Activated T-helper 17 cell treated with anti-CD3 and anti-CD28 coated beads, Interleukin-2, amount 50 U/mL, for 72 hours (primary cell): ENCODE data around the gene ZNF273. TPM values are rescaled to one million over a fixed set of nuclear protein-coding genes. Genes with fewer than 3 reads are reported as not detected.
"Not testable (repeated sequence)": the region's sequence is repeated elsewhere in the genome, so short reads cannot be mapped to it uniquely, and the experiment has no call there.

Experiments used
- ATAC-seq: fragments of 150-1000 bp; cut with Tn5 transposase; replicated peaks from 2 replicates; pipeline ENCODE4 v1.10.0; 2021; ENCODE audit warnings: mild to moderate bottlenecking, moderate library complexity
- H3K27ac Mint-ChIP-seq: one replicate; pipeline ENCODE4 v1.8.0; 2022; ENCODE audit warnings: mixed read lengths
- H3K27me3 Mint-ChIP-seq: one replicate; pipeline ENCODE4 v1.8.0; 2022; ENCODE audit warnings: mixed read lengths
- H3K36me3 Mint-ChIP-seq: one replicate; pipeline ENCODE4 v1.8.0; 2022; ENCODE audit warnings: low read depth, mild to moderate bottlenecking, mixed read lengths
- H3K4me1 Mint-ChIP-seq: one replicate; pipeline ENCODE4 v1.8.0; 2022; ENCODE audit warnings: mixed read lengths
- H3K4me3 Mint-ChIP-seq: one replicate; pipeline ENCODE4 v1.8.0; 2022; ENCODE audit warnings: mild to moderate bottlenecking, mixed read lengths
- H3K9me3 Mint-ChIP-seq: one replicate; pipeline ENCODE4 v1.8.0; 2022; ENCODE audit warnings: mixed read lengths
- total RNA-seq, 2 donors: library from RNA; stranded (reverse); gene quantifications; one replicate each; pipeline ENCODE4 v1.2.3, GENCODE V29; 2022

The ZNF273 gene
- total RNA-seq, 2 donors from 2014 or later = 9.1 to 13.6 TPM

DNA sequence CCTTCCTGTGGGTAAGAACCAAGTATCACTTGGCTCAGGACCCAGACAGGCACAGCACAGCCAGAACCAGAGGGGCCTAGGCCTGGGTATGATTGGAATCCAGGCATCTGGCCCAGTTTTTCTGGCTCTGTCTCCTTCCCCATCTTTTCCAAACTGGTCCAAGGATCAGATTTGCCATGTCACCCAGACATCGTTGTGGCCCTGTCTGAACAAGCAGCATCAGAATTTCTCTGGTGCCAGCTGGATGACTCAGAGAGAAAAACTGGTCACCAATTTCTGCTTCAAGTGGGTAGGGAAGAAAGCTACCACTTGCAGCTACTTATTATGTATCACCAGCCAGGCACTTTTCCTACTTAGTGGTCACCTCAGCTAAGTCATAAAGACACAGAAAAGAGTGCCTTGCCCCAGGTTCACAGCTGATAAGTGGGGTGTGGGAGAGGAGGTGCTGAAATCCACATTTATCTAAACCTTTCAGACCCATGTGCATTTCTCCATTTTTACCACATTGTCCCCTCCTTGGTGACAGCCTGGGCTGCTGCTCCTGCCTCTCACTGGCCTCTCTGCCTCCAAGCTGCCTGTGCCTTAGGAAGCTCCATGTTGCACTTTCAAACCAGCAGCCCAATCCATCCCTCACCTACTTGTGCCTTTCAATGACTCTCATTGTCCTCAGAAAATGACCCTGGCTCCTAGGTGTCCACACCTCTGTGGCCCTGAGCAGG, 11.6 kb upstream of the ZNF273 start:
- H3K27me3 Mint-ChIP-seq, H3K36me3 Mint-ChIP-seq, H3K4me3 Mint-ChIP-seq, H3K27ac Mint-ChIP-seq, H3K4me1 Mint-ChIP-seq, H3K9me3 Mint-ChIP-seq: not testable (repeated sequence)
- ATAC-seq = peak; percentile 42

DNA sequence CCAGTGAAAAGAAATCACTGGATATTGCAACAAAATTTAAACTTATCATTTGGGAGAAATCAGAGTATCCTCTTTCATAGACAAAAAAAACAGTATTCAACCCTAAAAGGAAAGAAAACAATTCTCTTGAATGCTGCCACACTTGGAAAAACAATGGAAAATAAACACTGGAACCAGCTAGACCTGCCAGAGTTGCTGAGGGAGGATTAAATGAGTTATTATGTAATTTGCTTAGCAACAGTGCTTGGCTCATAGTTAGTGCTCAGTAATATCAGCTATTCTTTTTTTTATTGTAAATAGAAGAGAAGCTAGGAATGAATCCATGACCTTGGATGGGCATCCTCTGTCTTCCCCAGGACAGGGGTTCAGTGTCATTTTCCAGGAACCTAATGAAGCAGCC, 11.0 kb upstream of the ZNF273 start:
- H3K4me1 Mint-ChIP-seq = peaks cover 3% of the 10 kb centered on the region
- no peaks in the 10 kb centered on the region for H3K9me3 Mint-ChIP-seq
- H3K36me3 Mint-ChIP-seq = no peaks in the 10 kb centered on the region
- peaks cover 3% of the 10 kb centered on the region for H3K27me3 Mint-ChIP-seq
- no peak overlapping the region for H3K4me3 Mint-ChIP-seq
- H3K27ac Mint-ChIP-seq = no peak overlapping the region
- ATAC-seq = no peak

DNA sequence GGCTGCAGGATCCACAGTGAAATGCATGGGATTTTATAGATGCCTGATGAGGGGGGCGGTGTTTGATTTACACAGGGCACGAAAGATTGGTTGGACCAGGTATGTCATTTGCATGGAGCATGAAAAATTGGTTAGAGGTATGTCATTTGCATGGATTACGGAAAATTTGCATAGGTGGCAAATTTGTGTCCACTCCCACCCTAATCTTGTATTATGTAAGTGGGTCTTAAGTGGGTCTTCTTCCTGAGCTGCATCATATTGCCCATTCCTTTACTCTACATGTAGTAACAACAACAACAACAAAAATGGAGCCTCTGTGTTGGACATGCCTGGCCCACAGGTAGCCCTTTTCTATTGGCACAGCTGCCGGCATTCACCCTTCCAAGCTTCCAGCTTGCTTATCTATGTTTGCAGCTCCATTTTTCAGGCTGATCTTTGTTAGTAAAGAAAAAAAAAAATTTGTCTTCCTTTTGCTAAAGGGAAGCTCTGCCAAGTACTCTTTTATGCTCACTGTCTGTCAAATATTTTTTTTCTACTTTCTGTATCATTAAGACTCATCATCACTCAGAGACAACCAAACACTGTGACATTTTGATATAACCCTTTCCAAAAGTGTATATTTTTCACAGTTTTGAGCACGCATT, 10.3 kb upstream of the ZNF273 start:
- no peak overlapping the region for H3K27ac Mint-ChIP-seq
- no peak overlapping the region for H3K4me3 Mint-ChIP-seq
- H3K4me1 Mint-ChIP-seq = peaks cover 3% of the 10 kb centered on the region
- H3K27me3 Mint-ChIP-seq = peaks cover 3% of the 10 kb centered on the region
- no peak for ATAC-seq
- H3K9me3 Mint-ChIP-seq = no peaks in the 10 kb centered on the region
- H3K36me3 Mint-ChIP-seq = no peaks in the 10 kb centered on the region

DNA sequence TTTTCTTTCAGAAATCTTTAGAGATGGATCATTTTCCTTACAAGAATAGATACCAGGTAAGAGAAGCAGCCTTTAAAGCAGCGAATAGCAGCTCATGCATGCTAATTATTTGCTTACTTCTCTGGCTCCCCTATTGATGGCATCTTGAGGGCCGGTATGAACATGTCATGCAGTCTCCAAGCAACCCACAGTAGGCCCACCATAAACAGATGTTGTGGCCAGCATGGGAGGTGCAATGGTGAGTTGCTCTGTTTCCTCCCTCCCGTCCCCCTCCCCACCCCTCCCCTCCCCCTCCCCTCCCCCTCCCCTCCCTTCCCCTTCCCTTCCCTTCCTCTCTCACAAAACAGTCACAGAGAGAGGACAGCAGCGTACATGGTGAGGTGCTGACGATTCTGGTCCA, 9.7 kb upstream of the ZNF273 start:
- Mint-ChIP-seq H3K36me3 (no peaks in the 10 kb centered on the region), H3K27ac (no peak overlapping the region), H3K27me3 (no peaks in the 10 kb centered on the region), H3K4me1 (no peaks in the 10 kb centered on the region), H3K4me3 (no peak overlapping the region), H3K9me3 (no peaks in the 10 kb centered on the region)
- ATAC-seq = no peak

DNA sequence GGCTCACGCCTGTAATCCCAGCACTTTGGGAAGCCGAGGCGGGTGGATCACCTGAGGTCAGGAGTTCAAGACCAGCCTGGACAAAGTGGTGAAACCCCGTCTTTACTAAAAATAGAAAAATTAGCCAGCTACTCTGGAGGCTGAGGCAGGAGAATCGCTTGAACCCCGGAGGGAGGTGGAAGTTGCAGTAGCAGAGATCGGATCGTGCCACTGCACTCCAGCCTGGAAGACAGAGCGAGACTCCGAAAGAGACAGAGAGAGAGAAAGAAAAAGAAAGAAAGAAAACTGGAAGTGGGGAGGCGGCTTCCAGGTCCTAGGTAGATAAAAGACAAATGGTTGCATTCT, 640 bp upstream of the ZNF273 start:
- Mint-ChIP-seq H3K4me3 (peak overlapping the region; percentile 90), H3K27ac (peak overlapping the region; percentile 89)
- not testable (repeated sequence) for ATAC-seq, H3K36me3 Mint-ChIP-seq, H3K9me3 Mint-ChIP-seq, H3K27me3 Mint-ChIP-seq, H3K4me1 Mint-ChIP-seq

GRCh38 chr7:64904008-64904407, 935 bp downstream of the ZNF273 start:
- H3K27ac Mint-ChIP-seq = peak overlapping the region; percentile 89
- H3K9me3 Mint-ChIP-seq = no peaks in the 10 kb centered on the region
- H3K27me3 Mint-ChIP-seq = no peaks in the 10 kb centered on the region
- peaks cover 14% of the 10 kb centered on the region for H3K4me1 Mint-ChIP-seq
- ATAC-seq = no peak
- peaks cover 9% of the 10 kb centered on the region for H3K36me3 Mint-ChIP-seq
- peak overlapping the region; percentile 90 for H3K4me3 Mint-ChIP-seq

GRCh38 chr7:64905133-64905532, 2.1 kb downstream of the ZNF273 start:
- no peak for ATAC-seq

GRCh38 chr7:64905547-64905946, 2.5 kb downstream of the ZNF273 start:
- ATAC-seq = no peak
- Mint-ChIP-seq H3K4me1 (peaks cover 18% of the 10 kb centered on the region), H3K27ac (no peak overlapping the region), H3K4me3 (no peak overlapping the region), H3K36me3 (peaks cover 9% of the 10 kb centered on the region), H3K9me3 (no peaks in the 10 kb centered on the region), H3K27me3 (no peaks in the 10 kb centered on the region)

More at GRCh38 chr7:64905133-64905532, 2.1 kb downstream of the ZNF273 start:
- Mint-ChIP-seq H3K36me3 (peaks cover 9% of the 10 kb centered on the region), H3K27ac (no peak overlapping the region), H3K4me1 (peaks cover 16% of the 10 kb centered on the region), H3K9me3 (no peaks in the 10 kb centered on the region), H3K27me3 (no peaks in the 10 kb centered on the region), H3K4me3 (no peak overlapping the region)

DNA sequence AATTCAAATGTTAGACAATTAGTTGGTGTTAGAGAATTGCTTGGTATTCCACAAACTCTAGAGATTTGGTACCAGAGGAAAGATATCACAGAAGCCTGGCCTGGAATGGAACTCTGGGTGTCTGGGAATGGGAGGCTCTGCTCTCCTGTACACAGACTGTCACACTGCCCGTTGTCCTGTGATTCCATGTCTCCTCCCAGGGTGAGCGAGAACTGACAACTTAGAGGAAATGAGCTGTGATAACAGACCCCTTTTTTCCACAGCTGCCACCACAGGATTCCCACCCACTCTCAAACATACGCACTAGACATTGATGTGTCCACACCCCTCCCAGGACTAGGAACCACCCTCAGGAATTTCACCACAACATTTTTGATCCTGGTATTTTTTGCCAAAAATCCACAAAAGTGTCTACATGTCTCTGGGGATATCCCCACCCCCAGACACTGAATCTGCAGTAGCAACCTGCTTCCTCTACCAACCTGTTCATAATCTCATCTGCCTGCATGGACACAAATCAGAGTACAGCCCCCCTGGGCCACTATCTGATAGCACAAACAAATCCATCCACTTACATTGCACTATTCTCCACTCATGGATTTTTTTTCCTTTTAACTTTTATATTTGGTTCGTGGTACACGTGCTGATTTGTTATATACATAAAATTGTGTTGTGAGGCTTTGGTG, 4.7 kb downstream of the ZNF273 start:
- H3K4me1 Mint-ChIP-seq = peaks cover 18% of the 10 kb centered on the region
- H3K27ac Mint-ChIP-seq = peak overlapping the region; percentile 58
- H3K36me3 Mint-ChIP-seq = peaks cover 9% of the 10 kb centered on the region

GRCh38 chr7:64908358-64908757, 5.3 kb downstream of the ZNF273 start:
- Mint-ChIP-seq H3K36me3 (peaks cover 13% of the 10 kb centered on the region), H3K4me1 (peaks cover 18% of the 10 kb centered on the region), H3K9me3 (no peaks in the 10 kb centered on the region), H3K27me3 (no peaks in the 10 kb centered on the region), H3K4me3 (no peak overlapping the region), H3K27ac (no peak overlapping the region)
- ATAC-seq = no peak

More for the DNA sequence above, 4.7 kb downstream of the ZNF273 start:
- Mint-ChIP-seq H3K4me3 (no peak overlapping the region), H3K9me3 (no peaks in the 10 kb centered on the region), H3K27me3 (no peaks in the 10 kb centered on the region)
- ATAC-seq = no peak

- Mint-ChIP-seq H3K27me3 (no peaks in the 10 kb centered on the region), H3K4me1 (peaks cover 4% of the 10 kb centered on the region), H3K36me3 (peaks cover 46% of the 10 kb centered on the region), H3K9me3 (no peaks in the 10 kb centered on the region), H3K4me3 (no peak overlapping the region), H3K27ac (no peak overlapping the region)
- ATAC-seq = no peak
Measured at GRCh38 chr7:64914557-64914956, 11.5 kb downstream of the ZNF273 start.

DNA sequence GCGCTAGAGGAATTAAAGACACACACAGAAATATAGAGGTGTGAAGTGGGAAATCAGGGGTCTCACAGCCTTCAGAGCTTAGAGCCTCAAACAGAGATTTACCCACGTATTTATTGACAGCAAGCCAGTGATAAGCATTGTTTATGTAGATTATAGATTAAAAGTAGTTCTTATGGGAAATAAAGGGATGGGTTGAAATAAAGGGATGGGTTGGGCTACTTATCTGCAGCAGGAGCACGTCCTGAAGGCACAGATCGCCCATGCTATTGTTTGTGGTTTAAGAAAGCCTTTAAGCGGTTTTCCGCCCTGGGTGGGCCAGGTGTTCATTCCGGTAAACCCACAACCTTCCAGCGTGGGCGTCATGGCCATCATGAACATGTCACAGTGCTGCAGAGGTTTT, 12.2 kb downstream of the ZNF273 start:
- H3K27ac Mint-ChIP-seq, H3K9me3 Mint-ChIP-seq, H3K4me1 Mint-ChIP-seq, ATAC-seq, H3K27me3 Mint-ChIP-seq, H3K4me3 Mint-ChIP-seq: not testable (repeated sequence)
- H3K36me3 Mint-ChIP-seq = peaks cover 54% of the 10 kb centered on the region

DNA sequence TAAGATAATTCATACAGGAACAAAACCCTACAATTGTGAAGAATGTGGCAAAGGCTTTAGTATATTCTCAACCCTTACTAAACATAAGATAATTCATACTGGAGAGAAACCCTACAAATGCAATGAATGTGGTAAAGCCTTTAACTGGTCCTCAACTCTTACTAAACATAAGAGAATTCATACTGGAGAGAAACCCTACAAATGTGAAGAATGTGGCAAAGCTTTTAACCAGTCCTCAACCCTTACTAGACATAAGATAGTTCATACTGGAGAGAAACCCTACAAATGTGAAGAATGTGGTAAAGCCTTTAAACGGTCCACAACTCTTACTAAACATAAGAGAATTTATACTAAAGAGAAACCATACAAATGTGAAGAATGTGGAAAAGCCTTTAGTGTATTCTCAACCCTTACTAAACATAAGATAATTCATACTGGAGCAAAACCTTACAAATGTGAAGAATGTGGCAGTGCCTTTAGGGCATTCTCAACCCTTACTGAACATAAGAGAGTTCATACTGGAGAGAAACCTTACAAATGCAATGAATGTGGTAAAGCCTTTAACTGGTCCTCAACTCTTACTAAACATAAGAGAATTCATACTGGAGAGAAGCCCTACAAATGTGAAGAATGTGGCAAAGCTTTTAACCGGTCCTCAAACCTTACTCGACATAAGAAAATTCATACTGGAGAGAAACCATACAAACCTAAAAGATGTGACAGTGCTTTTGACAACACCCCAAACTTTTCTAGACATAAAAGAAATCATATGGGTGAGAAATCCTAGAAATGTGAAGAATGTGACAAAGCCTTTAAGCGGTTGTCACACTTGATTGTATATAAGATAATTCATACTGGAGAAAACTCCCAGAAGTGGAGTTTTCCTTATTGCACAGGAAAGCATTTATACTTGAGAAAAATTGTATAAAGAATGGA, 25.4 kb downstream of the ZNF273 start:
- H3K4me1 Mint-ChIP-seq, ATAC-seq, H3K4me3 Mint-ChIP-seq, H3K27me3 Mint-ChIP-seq, H3K27ac Mint-ChIP-seq: not testable (repeated sequence)
- H3K9me3 Mint-ChIP-seq = peaks cover 20% of the 10 kb centered on the region
- H3K36me3 Mint-ChIP-seq = peaks cover 58% of the 10 kb centered on the region

DNA sequence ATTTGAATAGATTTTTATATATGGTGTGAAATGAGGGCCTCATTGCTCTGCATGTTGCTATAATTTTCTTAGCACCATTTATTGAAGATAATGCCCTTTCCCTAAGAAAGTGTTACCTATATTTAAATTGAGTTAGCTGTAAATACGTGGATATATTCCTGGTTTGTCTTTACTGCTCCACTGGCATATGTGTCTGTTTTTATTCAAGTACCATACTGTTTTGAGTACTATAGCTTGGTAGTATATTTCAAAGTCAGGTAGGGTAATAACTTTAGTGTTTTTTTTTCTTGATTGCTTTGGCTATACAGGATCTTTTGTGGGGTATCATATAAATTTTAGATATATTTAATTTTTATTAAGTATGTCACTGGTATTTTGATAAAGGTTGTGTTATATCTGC, 31.4 kb downstream of the ZNF273 start:
- Mint-ChIP-seq H3K4me3 (no peak overlapping the region), H3K4me1 (no peaks in the 10 kb centered on the region), H3K36me3 (peaks cover 5% of the 10 kb centered on the region), H3K9me3 (peaks cover 4% of the 10 kb centered on the region), H3K27me3 (no peaks in the 10 kb centered on the region), H3K27ac (no peak overlapping the region)
- ATAC-seq = no peak
